HG03097 (cell line): ENCODE data around the gene MYOM1.
"Not testable (repeated sequence)": the region's sequence is repeated elsewhere in the genome, so short reads cannot be mapped to it uniquely, and the experiment has no call there.

ENCODE experiments used
- ATAC-seq: cut with Tn5 transposase; IDR thresholded peaks from one replicate; pipeline ENCODE4 v1.9.1; 2021; ENCODE audit not compliant: unreplicated experiment, low FRiP score

The MYOM1 gene

GRCh38 chr18:3044931-3045698, 174.7 kb downstream of the MYOM1 start:
- ATAC-seq, result no peak

- ATAC-seq, result no peak
These were observed 177.4 kb downstream of the MYOM1 start for GRCh38 chr18:3042379-3042778.

- no peak for ATAC-seq
These were observed 177.9 kb downstream of the MYOM1 start for GRCh38 chr18:3041843-3042242.

- ATAC-seq, result no peak
These were observed 178.9 kb downstream of the MYOM1 start for GRCh38 chr18:3040881-3041280.

- no peak for ATAC-seq
These were observed 179.6 kb downstream of the MYOM1 start for GRCh38 chr18:3040173-3040572.

- ATAC-seq, result peak; percentile 97
These were observed 182.3 kb downstream of the MYOM1 start for GRCh38 chr18:3037423-3037915.

- no peak for ATAC-seq
These were observed 183.7 kb downstream of the MYOM1 start for GRCh38 chr18:3036108-3036507.

GRCh38 chr18:3035635-3036034, 184.1 kb downstream of the MYOM1 start:
- no peak for ATAC-seq

GRCh38 chr18:3032721-3033120, 187.0 kb downstream of the MYOM1 start:
- no peak for ATAC-seq

GRCh38 chr18:3029215-3029952, 190.4 kb downstream of the MYOM1 start:
- ATAC-seq, result no peak

- ATAC-seq, result not testable (repeated sequence)
These were observed 191.7 kb downstream of the MYOM1 start for GRCh38 chr18:3028115-3028514.

GRCh38 chr18:3027370-3027891, 192.3 kb downstream of the MYOM1 start:
- no peak for ATAC-seq

- no peak for ATAC-seq
These were observed 194.2 kb downstream of the MYOM1 start for GRCh38 chr18:3025544-3025943.

- not testable (repeated sequence) for ATAC-seq
These were observed 196.2 kb downstream of the MYOM1 start for GRCh38 chr18:3023603-3024002.
